ENCODE data around the gene DENND1A. TPM values are rescaled to one million over a fixed set of nuclear protein-coding genes. Genes with fewer than 3 reads are reported as not detected.

The DENND1A gene
- polyA plus RNA-seq, 1 donor = 12.2 TPM

DNA sequence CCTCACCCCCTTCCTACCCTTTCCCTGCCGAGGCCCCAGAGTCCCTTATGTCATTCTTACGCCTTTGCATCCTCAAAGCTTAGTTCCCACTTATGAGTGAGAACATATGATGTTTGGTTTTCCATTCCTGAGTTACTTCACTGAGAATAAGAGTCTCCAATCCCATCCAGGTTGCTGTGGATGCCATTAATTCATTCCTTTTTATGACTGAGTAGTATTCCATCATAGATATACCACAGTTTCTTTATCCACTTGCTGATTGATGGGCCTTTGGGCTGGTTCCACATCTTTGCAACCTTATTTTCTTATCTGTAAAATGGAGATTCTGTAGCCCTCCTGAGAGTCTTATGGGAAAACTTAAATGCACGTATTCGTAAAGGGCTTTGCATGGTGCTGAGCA, 537.1 kb downstream of the DENND1A start:
- DNase-seq (ENCODE audit: low read depth) = no peak

DNA sequence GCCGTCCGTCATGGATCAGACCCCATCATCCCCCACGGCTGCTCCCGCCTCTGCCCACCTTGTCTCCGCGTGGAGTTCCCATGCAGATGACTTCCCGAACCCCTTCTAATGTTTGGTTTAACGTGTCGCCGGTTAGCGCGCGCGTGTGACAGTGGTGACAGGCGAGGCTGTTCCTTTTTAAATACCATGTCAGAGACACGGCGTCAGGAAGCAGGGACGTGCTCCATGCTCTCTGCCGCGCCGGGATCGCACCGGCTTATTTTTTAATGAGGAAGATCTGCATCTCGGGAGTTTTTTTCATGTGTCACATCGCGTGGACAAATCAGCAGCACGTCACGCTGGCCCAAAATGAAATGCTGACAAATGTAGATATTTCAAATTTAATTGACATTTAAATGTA, 538.0 kb downstream of the DENND1A start:
- DNase-seq (ENCODE audit: low read depth) = no peak

DNA sequence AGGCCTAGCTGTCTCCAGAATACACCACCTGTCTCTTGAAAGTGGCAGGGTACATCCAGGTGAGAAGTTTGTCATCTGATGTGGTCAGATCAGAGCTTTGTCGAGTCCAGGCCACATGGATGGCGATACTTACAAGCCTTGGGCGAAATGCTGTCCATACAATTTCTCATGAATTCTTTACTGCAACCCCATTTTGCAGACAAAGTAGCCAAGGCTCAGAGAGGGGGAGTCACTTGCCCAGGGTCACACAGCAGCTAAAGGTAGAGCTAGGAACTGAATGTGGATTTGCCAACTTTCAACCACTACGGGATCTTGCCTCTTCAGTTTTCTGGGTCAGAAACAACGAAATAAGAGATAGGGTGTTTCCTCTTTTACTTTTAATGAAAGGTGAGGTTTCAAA, 538.7 kb downstream of the DENND1A start:
- DNase-seq (ENCODE audit: low read depth) = no peak

DNA sequence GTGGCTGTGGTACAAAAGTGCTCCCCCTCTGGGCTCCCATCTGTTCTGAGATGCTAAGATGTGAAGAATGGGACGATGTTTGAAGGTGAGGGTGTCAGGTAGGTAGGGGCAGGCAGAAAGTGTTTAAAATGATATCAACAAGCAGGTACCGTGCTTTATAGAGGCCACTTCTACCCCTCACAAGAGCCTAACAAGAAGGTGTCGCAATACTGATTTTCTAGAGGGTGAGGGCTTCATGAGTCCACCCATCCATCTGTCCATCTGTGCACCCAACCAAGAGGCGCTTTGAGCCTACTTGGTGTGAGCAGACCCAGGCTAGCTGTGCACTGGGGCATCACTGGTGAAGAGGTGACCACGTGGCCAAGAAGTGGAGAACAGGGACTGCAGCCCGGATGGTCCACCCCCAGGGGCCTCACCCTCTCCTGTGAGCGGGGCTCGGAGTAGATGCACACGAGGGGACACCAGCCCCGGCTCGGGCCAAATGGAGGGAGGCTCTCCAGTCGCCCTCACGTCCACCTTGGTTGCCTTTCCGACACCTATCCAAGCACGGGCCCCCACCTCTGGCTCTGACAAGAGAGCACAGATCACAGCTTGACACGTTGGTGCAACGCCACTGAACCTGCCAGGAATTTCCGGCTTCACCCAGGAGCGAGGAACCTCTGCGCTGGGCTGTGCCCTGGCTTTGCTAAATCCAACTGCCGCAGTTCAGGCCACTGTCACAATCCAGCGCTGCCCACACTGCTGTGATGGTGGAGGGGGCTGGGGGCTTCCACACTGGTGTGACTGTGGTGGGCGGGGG, 539.4 kb downstream of the DENND1A start:
- DNase-seq (ENCODE audit: low read depth) = no peak

DNA sequence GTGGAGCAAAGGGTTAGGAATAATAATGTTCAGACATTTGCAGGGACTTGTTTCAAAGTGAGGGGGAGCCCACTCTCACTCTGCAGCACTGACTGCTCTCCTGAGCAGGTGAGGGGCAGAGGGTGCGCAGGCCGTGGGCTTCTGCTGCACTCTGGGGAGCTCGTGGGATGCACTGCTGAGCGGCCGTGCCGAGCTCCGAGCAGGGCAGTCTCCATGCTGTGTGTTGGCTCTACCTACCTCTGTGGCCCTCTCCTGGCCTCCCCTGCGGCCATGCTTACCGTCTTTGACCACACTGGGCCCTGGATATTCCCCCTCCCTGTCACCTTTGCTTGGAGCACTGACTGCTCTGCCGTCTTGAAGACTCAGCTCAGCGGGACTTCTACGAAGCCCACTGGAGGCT, 540.2 kb downstream of the DENND1A start:
- no peak for DNase-seq (ENCODE audit: low read depth)

DNA sequence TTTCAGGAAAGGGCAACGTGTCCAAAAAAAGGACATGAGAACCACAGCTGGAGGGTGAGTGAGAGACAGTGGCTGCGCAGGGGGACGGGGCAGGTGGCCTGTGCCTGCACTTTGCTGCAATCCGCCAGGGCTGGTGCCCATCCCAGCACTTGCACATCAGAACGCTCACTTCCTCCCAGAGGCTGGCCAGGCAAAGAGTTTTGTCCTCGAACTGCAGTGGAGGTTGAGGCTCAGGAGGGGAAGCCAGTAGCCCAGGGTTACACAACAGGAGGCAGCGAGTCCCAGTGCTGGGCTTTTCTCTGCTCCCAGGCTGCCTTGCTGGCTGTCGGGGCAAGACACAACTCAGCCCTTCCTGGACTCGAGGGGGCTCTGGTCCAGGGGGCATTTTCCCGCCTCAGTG, 540.9 kb downstream of the DENND1A start:
- DNase-seq (ENCODE audit: low read depth) = no peak

DNA sequence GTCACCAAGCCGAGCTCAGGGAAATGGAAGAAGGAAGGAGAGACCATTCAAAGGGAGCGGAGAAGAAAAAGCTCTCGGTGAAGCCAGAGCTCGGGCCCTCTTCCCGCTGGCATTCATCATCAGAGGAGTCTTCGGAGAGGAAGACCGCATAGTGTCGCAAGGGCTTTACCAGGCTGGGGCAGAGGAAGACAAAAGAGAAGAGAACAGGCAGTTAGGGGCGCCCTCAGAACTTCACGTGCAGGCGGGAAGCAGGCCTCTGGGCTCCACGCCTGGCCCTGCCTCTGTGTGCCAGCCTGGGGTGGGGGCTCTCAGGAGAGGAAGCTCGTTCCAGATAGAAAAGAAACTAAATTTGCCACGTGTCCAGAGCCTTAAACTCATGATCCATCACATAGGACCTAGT, 542.2 kb downstream of the DENND1A start:
- DNase-seq (ENCODE audit: low read depth) = no peak

DNA sequence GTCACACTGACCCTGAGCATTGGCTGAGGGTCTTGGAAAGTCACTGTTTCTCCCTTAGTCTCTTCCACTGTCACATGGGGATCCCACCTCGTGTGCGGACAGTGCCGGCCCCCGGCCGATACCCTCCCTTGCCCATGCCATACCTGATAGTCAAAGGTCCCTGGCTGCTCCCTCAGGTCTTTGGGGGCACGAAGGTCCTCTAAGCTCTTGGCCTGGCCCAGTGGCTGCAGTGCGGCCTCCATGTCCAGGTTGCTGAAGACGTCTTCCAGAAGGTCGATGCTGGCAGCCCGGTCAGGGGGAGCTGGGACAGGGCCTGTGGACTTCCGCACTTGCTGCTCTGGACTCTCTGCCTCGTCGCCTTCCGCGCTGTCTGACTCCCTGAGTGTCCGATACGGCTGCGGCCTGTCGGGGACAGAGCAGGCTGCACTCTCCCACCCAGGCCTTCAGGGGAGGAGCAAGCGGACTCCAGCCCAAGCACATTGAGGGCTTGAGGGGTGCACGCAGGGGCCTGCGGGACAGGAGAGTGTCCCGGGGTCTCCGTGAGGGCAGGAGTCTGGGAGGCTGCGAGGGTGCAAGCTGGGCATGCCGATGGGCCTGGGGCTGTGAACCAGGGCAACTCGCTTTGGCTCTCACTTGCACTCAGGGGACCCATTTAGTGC, 546.3 kb downstream of the DENND1A start:
- DNase-seq (ENCODE audit: low read depth) = no peak

DNA sequence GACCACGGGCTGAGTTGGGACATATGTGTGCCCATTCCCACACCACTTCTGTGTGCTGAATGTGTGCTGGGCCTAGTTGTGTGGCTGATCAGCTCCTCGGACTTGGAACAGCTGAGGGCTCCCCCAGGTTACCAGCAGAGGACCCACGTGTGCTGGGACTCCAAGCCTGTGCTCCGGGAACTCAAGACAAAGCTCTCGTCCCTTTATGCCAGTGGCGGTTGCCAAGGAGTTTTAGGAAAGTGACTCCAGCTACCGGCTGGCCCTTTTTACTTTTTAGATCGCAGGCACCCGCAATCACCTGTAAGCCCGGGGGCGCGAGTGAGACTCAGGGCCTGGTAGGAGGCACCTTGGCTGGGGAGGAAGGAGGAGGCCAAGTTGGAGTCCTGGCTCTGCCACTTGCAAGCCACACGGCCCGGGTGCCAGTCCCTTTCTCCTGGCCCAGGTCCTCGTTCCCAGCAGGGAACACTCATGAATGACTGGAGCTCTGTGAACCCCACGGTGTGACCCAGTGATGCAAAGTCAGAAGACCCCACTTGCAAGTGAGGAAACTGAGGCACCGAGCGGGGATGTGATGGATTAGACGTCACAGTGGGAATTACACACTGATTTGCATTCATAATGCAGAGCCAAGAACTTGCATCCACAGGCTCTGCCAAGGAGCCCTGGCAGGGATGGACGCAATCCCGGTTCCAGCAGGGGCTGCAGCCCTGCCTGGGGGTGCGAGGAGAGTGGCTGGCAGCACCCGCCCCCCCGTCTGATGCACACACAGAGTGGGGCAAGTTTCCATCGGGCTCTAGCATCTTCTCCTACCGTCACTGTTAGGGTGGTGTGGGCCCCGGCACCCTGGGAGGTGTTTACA, 547.0 kb downstream of the DENND1A start:
- no peak for DNase-seq (ENCODE audit: low read depth)

DNA sequence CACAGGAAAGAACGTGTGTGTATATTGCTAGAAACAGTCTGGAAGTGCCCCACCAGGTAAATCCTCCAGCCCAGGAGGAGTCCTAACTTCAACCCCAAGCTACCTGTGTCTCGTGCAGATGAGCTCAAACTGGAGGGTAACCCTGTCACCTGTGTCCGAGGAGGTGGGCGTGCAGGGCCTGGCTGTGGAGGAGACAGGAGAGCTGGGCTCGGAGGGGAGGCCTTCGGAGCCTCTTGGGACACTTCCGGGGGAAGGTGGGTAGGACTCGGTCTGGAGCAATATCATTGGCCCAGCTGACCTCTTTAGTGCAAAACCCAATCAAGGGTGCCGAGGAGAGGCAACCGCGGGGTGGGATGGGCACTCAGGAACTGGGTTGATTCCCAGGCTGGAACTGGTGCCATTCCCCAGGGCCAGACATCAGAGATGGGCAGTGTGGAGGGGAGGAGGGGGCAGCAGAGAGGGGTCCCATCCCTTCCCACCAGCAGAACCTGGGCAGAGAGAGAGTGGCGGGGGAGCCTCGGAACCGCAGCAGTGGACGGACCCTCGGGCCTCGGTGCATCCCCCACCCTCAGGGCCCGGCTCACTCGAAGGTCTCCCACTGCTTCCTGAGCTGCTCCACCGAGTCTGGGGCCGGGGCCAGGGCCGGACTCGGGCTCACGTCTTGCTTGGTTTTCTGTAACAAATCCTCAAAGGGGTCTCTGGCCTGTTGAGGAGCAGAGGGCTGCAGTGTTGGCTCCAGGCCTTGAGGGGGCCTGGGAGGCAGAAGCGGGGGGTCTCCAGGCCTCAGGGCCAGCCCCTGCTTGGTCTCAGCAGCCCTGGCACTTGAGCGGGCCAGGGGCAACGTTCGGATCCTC, 548.8 kb downstream of the DENND1A start:
- DNase-seq (ENCODE audit: low read depth) = no peak

DNA sequence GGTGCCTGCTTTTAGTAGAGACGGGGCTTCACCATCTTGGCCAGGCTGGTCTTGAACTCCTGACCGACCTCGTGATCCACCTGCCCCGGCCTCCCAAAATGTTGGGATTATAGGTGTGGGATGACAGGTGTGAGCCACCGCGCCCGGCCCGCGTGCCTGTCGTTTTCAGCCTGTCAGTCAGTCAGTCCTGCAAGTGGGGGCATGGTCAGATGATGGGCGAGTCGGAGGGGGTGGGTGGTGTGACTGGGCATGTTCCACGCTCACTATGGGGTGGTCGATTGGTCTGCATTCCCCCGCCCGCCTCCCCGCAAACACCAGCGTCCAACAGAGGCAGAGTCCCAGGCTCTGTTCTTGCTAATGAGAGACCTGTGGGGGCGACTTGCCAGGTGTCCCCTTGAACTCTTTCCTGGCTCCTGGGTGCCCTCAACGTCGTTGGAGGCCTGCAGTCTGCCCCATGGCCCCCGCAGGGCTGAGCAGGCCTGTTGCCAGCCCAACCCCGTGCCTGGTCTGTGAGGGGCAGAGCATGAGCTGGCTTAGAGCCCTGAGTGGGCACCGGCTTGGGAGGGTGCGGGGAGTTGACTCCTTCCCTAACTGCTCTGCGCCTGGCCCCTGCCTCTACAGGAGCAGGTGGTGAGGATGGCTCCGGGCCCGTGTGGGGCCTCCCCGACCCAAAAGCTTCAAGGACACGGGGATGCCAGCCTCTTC, 550.8 kb downstream of the DENND1A start:
- DNase-seq (ENCODE audit: low read depth) = no peak

DNA sequence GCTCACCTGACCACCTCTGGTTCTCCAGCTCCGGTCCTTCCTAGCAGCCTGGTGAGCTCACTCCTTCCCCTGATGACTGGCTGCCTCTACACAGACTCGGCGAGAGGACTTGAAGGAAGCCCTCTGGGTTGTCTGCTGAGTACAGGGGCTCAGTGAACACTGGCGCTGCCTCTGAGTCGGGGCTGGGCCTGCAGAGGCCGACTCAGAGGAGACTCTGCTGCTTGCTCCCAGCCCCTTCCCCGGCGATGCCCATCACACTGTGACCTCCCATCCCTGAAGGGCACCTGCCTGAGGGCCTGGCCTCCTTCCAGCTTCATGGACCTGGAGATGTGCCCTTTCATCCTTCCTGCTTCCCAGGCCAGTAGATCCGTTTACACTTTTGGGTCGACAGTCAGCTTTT, 551.9 kb downstream of the DENND1A start:
- no peak for DNase-seq (ENCODE audit: low read depth)

DNA sequence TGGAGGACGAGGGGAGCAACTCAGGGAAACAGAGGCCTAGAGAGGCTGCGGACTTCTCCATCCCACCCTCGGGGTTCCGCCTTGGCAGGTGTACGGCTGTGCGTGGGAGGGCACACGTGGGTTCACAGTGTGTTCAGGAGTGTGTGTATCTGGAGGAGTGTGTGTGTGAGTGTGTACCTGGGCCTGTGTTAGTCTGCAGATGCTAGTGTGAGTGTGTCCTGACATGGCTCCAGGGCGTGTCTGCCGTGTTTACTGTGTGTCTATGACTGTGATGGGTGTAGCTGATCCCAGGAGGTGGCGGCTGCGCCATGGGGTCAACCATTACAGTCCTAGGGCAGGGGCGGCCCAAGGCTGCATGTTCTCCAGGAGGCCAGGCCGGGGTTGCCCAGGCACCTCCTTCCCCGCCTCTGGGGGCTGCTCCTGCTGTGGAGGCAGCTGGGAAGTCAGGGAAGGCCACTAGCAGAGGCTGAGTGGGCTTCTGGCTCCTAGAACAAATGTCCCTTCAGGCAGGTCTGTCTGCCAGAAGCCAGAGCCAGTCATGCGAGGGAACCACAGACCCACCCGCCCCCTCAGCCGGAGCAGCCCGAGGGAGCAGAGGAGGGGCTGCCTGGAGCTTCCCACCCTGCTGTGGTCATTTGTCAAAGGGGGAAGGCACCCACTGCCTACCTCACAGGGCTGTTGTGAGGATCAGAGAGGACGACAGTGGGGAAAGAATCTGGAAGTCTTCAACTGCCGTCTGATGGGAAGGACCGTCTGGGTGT, 552.5 kb downstream of the DENND1A start:
- DNase-seq (ENCODE audit: low read depth) = no peak

DNA sequence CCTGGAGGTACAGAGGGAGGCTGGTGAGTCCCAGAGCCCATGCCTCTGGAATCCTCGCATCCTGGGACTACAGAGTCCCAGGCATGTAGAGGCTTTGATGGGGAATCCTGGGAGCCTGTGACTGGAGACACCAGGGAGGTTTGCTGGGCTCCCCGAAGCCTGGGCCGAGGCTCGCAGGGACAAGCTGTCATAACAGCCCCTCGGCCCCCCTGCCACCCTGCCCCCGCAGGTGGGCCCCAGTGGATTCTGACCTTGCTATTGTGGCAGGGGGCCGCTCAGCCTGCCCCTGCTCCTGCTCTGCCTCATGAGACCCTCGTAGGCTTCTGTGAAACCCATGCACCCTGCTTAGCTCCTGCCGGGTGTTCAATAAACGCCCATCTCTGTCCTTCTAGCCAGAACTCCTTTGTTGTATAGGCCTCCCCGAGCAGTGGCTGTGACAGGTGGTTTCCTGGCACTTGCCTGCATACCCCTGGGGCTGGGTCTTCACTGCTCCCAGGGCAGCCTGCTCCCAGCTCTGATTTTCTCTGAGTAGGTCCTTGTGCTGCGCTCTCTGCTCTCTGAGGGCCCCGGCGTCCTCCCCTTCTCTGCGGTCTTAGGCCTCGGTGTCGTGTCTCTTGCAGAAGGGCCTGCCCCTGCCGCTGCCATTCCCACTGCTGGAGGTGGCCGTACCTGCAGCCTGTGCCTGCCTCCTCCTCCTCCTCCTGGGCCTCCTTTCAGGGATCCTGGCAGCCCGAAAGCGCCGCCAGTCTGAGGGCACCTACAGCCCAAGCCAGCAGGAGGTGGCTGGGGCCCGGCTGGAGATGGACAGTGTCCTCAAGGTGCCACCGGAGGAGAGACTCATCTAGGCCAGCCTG, 553.5 kb downstream of the DENND1A start:
- no peak for DNase-seq (ENCODE audit: low read depth)

DNA sequence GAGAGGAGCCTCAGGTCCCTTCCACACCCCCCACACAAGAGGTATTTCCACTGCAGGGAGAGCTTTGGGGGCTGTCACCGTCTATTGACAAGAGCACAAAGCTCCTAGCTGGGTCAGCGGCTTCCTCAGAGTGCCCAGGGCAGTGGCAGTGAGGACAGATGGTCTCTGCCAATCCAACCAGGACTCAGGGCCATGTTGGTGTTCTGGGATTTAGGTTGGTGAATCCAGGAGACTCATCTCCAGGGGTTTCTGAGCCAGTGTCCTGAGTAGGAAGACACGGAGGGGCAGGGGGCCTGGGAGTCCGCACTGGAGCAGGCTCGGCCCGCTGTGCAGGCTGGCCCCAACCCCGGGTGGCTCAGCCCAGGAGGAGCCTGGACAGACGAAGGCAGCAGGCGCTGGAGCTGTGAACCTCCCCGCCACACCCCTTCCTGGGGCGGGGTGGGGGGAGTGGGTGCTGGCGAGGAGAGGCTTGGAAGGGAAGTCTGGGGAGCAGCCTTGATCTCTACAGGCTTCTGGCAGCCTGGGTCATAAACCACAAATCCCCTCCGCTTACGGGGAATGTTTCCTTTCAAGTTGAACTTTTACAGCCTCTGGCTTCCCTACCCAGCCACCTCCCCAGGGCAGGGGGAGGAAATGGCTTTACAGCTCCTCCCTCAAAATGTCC, 554.3 kb downstream of the DENND1A start:
- DNase-seq (ENCODE audit: low read depth) = no peak

DNA sequence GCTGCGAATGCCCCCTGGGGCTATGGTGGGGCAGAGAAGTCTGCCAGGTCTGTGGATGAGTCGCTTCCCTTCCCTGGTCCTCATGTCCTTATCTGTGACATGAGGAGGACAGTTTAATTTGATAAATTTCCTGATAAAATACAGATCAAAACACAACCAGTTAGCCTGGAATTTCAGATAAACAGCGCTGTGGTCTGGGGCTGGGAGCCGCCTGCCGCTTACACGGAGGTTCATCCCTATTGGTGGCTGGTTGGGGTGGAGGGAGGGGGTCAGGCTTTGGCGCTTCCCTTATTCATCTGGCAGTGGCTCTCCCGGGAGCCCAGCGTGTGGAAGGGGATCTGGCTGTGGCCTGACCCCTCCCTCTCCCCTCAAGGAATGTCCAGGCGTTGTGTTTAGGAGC, 556.0 kb downstream of the DENND1A start:
- DNase-seq (ENCODE audit: low read depth) = no peak

DNA sequence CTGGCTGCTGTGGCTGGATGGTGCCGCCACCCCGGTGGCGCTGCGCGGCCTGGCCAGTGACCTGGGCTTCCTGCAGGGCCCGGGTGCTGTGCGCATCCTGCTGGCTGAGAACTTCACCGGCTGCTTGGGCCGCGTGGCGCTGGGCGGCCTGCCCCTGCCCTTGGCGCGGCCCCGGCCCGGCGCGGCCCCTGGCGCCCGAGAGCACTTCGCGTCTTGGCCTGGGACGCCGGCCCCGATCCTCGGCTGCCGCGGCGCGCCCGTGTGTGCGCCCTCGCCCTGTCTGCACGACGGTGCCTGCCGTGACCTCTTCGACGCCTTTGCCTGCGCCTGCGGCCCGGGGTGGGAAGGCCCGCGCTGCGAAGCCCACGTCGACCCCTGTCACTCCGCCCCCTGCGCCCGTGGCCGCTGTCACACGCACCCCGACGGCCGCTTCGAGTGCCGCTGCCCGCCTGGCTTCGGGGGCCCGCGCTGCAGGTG, 556.4 kb downstream of the DENND1A start:
- DNase-seq (ENCODE audit: low read depth) = no peak

DNA sequence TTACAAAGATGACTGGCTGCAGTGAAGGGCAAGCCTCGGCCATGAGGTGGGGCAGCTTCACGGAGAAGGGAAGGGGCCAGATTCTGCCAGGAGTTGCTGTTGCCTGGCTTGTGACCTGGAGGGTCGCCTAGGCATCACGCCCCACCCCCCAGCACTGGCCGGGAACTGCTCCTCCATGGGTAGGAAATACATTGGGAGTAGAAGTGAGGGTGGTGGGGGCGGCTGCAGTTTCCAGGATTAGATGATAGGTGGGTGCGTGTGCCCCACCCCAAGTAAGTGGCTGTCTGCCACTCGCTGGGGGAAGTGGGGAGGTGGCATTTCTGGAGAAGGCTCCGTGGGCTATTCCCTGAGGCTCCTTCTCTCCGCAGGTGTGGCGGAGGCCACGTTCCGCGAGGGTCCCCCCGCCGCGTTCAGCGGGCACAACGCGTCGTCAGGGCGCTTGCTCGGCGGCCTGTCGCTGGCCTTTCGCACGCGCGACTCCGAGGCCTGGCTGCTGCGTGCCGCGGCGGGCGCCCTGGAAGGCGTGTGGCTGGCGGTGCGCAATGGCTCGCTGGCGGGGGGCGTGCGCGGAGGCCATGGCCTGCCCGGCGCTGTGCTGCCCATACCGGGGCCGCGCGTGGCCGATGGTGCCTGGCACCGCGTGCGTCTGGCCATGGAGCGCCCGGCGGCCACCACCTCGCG, 557.0 kb downstream of the DENND1A start:
- DNase-seq (ENCODE audit: low read depth) = no peak

Data from forelimb muscle (tissue), 1 donor.